Measurements from ENCODE around the gene TMEM88. TPM values are rescaled to one million over a fixed set of nuclear protein-coding genes. Genes with fewer than 3 reads are reported as not detected.

TMEM88 gene
- total and polyA plus RNA-seq, 2 of the 4 experiments (the other 2 are of a cell fraction), result 2.1 TPM; not detected in 1

- TF ChIP-seq MAFK (IDR thresholded peaks at IDR 0.05; ENCODE audit: low read depth, low read length) (no peak), FOS (IDR thresholded peaks at IDR 0.05; ENCODE audit: low read depth, low read length) (no peak)
These were observed 48.6 kb downstream of the TMEM88 start (continued) for GRCh38 chr17:7903154-7904103.

Other genes starting within 250 kb of the TMEM88 start
- 38.6 and 39.1 TPM in 2 replicates for gene FXR2, start 240.2 kb upstream of the TMEM88 start, total RNA-seq (2012; rRNA removed)
- 55.9 and 59.8 TPM in 2 replicates for gene FXR2, start 240.2 kb upstream of the TMEM88 start, polyA plus RNA-seq (2012; rRNA removed)
- 20.4 and 21.4 TPM in 2 replicates for gene SAT2, start 227.2 kb upstream of the TMEM88 start, total RNA-seq (2012; rRNA removed)
- gene SAT2, start 227.2 kb upstream of the TMEM88 start, polyA plus RNA-seq (2012; rRNA removed), result 43.8 and 45.9 TPM in 2 replicates
- 0.36 TPM in 1 of 2 replicates, not detected in the other for gene SHBG, start 224.9 kb upstream of the TMEM88 start, total RNA-seq (2012; rRNA removed)
- gene SHBG, start 224.9 kb upstream of the TMEM88 start, polyA plus RNA-seq (2012; rRNA removed), result 0.38 and 0.40 TPM in 2 replicates
- gene ATP1B2, start 204.1 kb upstream of the TMEM88 start, total RNA-seq (2012; rRNA removed), result not detected in 2 replicates
- gene ATP1B2, start 204.1 kb upstream of the TMEM88 start, polyA plus RNA-seq (2012; rRNA removed), result 0.02 TPM in 1 of 2 replicates, not detected in the other
- gene TP53, start 167.6 kb upstream of the TMEM88 start, total RNA-seq (2012; rRNA removed), result 26.4 and 31.2 TPM in 2 replicates
- 41.6 and 48.5 TPM in 2 replicates for gene TP53, start 167.6 kb upstream of the TMEM88 start, polyA plus RNA-seq (2012; rRNA removed)
- gene WRAP53, start 166.6 kb upstream of the TMEM88 start, total RNA-seq (2012; rRNA removed), result 5.0 and 6.6 TPM in 2 replicates
- gene WRAP53, start 166.6 kb upstream of the TMEM88 start, polyA plus RNA-seq (2012; rRNA removed), result 9.4 and 9.5 TPM in 2 replicates
- 0.54 and 0.56 TPM in 2 replicates for gene EFNB3, start 149.9 kb upstream of the TMEM88 start, total RNA-seq (2012; rRNA removed)
- gene EFNB3, start 149.9 kb upstream of the TMEM88 start, polyA plus RNA-seq (2012; rRNA removed), result 2.0 TPM in 2 replicates
- under 0.01 TPM in 2 replicates for gene DNAH2, start 137.3 kb upstream of the TMEM88 start, total RNA-seq (2012; rRNA removed)
- 0.01 and 0.02 TPM in 2 replicates for gene DNAH2, start 137.3 kb upstream of the TMEM88 start, polyA plus RNA-seq (2012; rRNA removed)
- 0.72 and 1.1 TPM in 2 replicates for gene KDM6B, start 20.8 kb upstream of the TMEM88 start, total RNA-seq (2012; rRNA removed)
- 3.5 and 4.5 TPM in 2 replicates for gene KDM6B, start 20.8 kb upstream of the TMEM88 start, polyA plus RNA-seq (2012; rRNA removed)
- gene NAA38, start 2.5 kb downstream of the TMEM88 start, total RNA-seq (2012; rRNA removed), result 40.7 and 62.2 TPM in 2 replicates
- 76.8 and 122 TPM in 2 replicates for gene NAA38, start 2.5 kb downstream of the TMEM88 start, polyA plus RNA-seq (2012; rRNA removed)
- gene CYB5D1, start 2.9 kb downstream of the TMEM88 start, total RNA-seq (2012; rRNA removed), result 10.8 and 11.1 TPM in 2 replicates
- 7.0 and 8.8 TPM in 2 replicates for gene CYB5D1, start 2.9 kb downstream of the TMEM88 start, polyA plus RNA-seq (2012; rRNA removed)
- 67.2 and 78.1 TPM in 2 replicates for gene CHD3, start 33.7 kb downstream of the TMEM88 start, total RNA-seq (2012; rRNA removed)
- 55.1 and 65.4 TPM in 2 replicates for gene CHD3, start 33.7 kb downstream of the TMEM88 start, polyA plus RNA-seq (2012; rRNA removed)
- 1.3 and 1.4 TPM in 2 replicates for gene RNF227, start 61.2 kb downstream of the TMEM88 start, total RNA-seq (2012; rRNA removed)
- gene RNF227, start 61.2 kb downstream of the TMEM88 start, polyA plus RNA-seq (2012; rRNA removed), result 2.7 and 3.1 TPM in 2 replicates
- gene KCNAB3, start 74.8 kb downstream of the TMEM88 start, total RNA-seq (2012; rRNA removed), result 0.36 and 0.56 TPM in 2 replicates
- gene KCNAB3, start 74.8 kb downstream of the TMEM88 start, polyA plus RNA-seq (2012; rRNA removed), result 4.2 and 4.9 TPM in 2 replicates
- gene TRAPPC1, start 76.9 kb downstream of the TMEM88 start, total RNA-seq (2012; rRNA removed), result 31.4 and 50.4 TPM in 2 replicates
- 303 and 341 TPM in 2 replicates for gene TRAPPC1, start 76.9 kb downstream of the TMEM88 start, polyA plus RNA-seq (2012; rRNA removed)
- gene CNTROB, start 77.1 kb downstream of the TMEM88 start, total RNA-seq (2012; rRNA removed), result 12.5 and 12.7 TPM in 2 replicates
- 26.3 and 26.4 TPM in 2 replicates for gene CNTROB, start 77.1 kb downstream of the TMEM88 start, polyA plus RNA-seq (2012; rRNA removed)
- not detected in 2 replicates for gene GUCY2D, start 147.5 kb downstream of the TMEM88 start, total RNA-seq (2012; rRNA removed)
- gene GUCY2D, start 147.5 kb downstream of the TMEM88 start, polyA plus RNA-seq (2012; rRNA removed), result 0.03 TPM in 1 of 2 replicates, not detected in the other
- not detected in 2 replicates for gene ALOX15B, start 184.0 kb downstream of the TMEM88 start, total RNA-seq (2012; rRNA removed)
- not detected in 2 replicates for gene ALOX15B, start 184.0 kb downstream of the TMEM88 start, polyA plus RNA-seq (2012; rRNA removed)
- not detected in 2 replicates for gene ALOX12B, start 232.7 kb downstream of the TMEM88 start, total RNA-seq (2012; rRNA removed)
- not detected in 2 replicates for gene ALOX12B, start 232.7 kb downstream of the TMEM88 start, polyA plus RNA-seq (2012; rRNA removed)

Data from IMR-90 (cell line).